HepG2 (cell line): ENCODE measurements around the gene ONECUT1. TPM values are rescaled to one million over a fixed set of nuclear protein-coding genes. Genes with fewer than 3 reads are reported as not detected.
A peak's percentile ranks its signal among the peaks of the same experiment; 100 is the strongest.

ENCODE experiments used
- ATAC-seq: fragments of 200-7000 bp; cut with Tn5 transposase; 3 replicates; pipeline ENCODE4 v1.9.1; 2020; ENCODE audit warnings: mild to moderate bottlenecking, moderate library complexity
- BruUV-seq: library from RNA; stranded (reverse); fragments of 400-500 nt; replicated peaks from 2 replicates; lab custom pipeline; 2021; lab: Mats Ljungman, UMichigan
- CTCF ChIA-PET: fragments of 300-600 bp; formaldehyde crosslinking; extraction: SDS; loops from one replicate; lab custom pipeline; 2021; ENCODE audit warnings: low total read pairs, inconsistent platforms, low intra/inter-chr PET ratio; lab: Yijun Ruan, JAX
- POLR2A ChIA-PET: fragments of 350-600 bp; sonication (Branson Sonifier 250); formaldehyde crosslinking; loops from one replicate; lab custom pipeline; 2020; ENCODE audit warnings: antibody characterized with exemption, inconsistent platforms; lab: Yijun Ruan, JAX
- DNase-seq: peaks from one replicate; pipeline ENCODE4 v3.0.0-alpha.2; 2015; ENCODE audit warnings: low spot score
- FAIRE-seq: peaks from 3 replicates; lab custom pipeline; 2011; peaks lifted over from hg19 to GRCh38; lab: Jason Lieb, UNC
- H2AFZ ChIP-seq: one replicate; pipeline ENCODE4 v1.6.1; 2011; ENCODE audit warnings: low read length, inconsistent platforms
- H3K27ac ChIP-seq: fragments of 300-600 bp; 3 replicates; pipeline ENCODE4 v1.8.0; 2011; ENCODE audit warnings: mixed run types, mild to moderate bottlenecking, mixed read lengths, low read length, inconsistent platforms; ENCODE audit not compliant: insufficient read depth; ENCODE audit errors: extremely low read length
- H3K27me3 ChIP-seq, 2 experiments: fragments of 200-600 bp in 1 of 2; 2 replicates in 1 of 2; 3 replicates in 1 of 2; pipeline versions ENCODE4 v1.6.0 to v1.8.0; 2011; ENCODE audit warnings: low read length in 2 of 2, mild to moderate bottlenecking in 2 of 2, moderate library complexity in 2 of 2, inconsistent platforms in 1 of 2; ENCODE audit not compliant: insufficient read depth in 2 of 2, control insufficient read depth in 1 of 2
- H3K36me3 ChIP-seq, 2 experiments: fragments of 200-600 bp in 1 of 2; replicated peaks in 1 of 2; 2 replicates in 1 of 2; 3 replicates in 1 of 2; pipeline versions ENCODE4 v1.5.1 to v1.8.0; 2011; ENCODE audit warnings: low read length in 2 of 2, inconsistent platforms in 1 of 2; ENCODE audit not compliant: insufficient read depth in 2 of 2, control insufficient read depth in 1 of 2
- H3K4me1 ChIP-seq: 2 replicates; pipeline ENCODE4 v1.5.1; 2012; ENCODE audit warnings: low read length, inconsistent platforms; ENCODE audit not compliant: insufficient read depth
- H3K4me2 ChIP-seq: 2 replicates; pipeline ENCODE4 v1.6.0; 2011; ENCODE audit warnings: low read depth, low read length, inconsistent platforms
- H3K4me3 ChIP-seq, 3 experiments: fragments of 200-600 bp in 1 of 3; sonication (generic), shearing (Covaris generic) in 1 of 3; replicated peaks in 1 of 3; 2 replicates each; pipeline ENCODE4 v1.5.1; 2011 to 2016; ENCODE audit warnings: low read length in 3 of 3, inconsistent platforms in 2 of 3, low read depth in 2 of 3, mild to moderate bottlenecking in 2 of 3, control low read depth in 1 of 3, mixed read lengths in 1 of 3; ENCODE audit not compliant: insufficient read depth in 1 of 3
- H3K79me2 ChIP-seq: one replicate; pipeline ENCODE4 v1.6.1; 2011; ENCODE audit warnings: low read length, inconsistent platforms; ENCODE audit not compliant: insufficient read depth
- H3K9ac ChIP-seq: 2 replicates; pipeline ENCODE4 v1.6.0; 2011; ENCODE audit warnings: mild to moderate bottlenecking, low read depth, low read length, inconsistent platforms; ENCODE audit not compliant: insufficient read depth
- H3K9me3 ChIP-seq: 2 replicates; pipeline ENCODE4 v1.5.1; 2012; ENCODE audit warnings: mild to moderate bottlenecking, low read length
- H4K20me1 ChIP-seq: 2 replicates; pipeline ENCODE4 v1.6.0; 2011; ENCODE audit warnings: inconsistent platforms, mild to moderate bottlenecking, low read length, moderate library complexity; ENCODE audit not compliant: insufficient read depth
- BRD4 ChIP-seq: sonication (generic); formaldehyde crosslinking; IDR thresholded peaks from 2 replicates; pipeline ENCODE4 v1.4.0; 2020; ENCODE audit warnings: missing genetic modification reagents
- FOXK1 ChIP-seq: sonication (generic); formaldehyde crosslinking; IDR thresholded peaks from 2 replicates; pipeline ENCODE4 v1.4.0; 2020; ENCODE audit warnings: low read depth, missing genetic modification reagents, borderline replicate concordance
- GABPB1 ChIP-seq: IDR thresholded peaks from 2 replicates; pipeline ENCODE4 v1.6.1; 2016; ENCODE audit warnings: mild to moderate bottlenecking, missing genetic modification reagents, moderate library complexity, missing compliant biosample characterization
- RFXANK ChIP-seq: IDR thresholded peaks from 2 replicates; pipeline ENCODE4 v1.6.1; 2016
- ZBED4 ChIP-seq: sonication (generic); formaldehyde crosslinking; IDR thresholded peaks from 2 replicates; pipeline ENCODE4 v1.4.0; 2020; ENCODE audit warnings: missing genetic modification reagents, borderline replicate concordance
- ZNF460 ChIP-seq: sonication (generic); formaldehyde crosslinking; IDR thresholded peaks from 2 replicates; pipeline ENCODE4 v1.5.1; 2020; ENCODE audit warnings: missing genetic modification reagents, mild to moderate bottlenecking, borderline replicate concordance
- ZNF75D ChIP-seq: sonication (generic); formaldehyde crosslinking; IDR thresholded peaks from 2 replicates; pipeline ENCODE4 v1.8.1; 2023; ENCODE audit warnings: missing genetic modification reagents, mild to moderate bottlenecking, borderline replicate concordance
- ZSCAN29 ChIP-seq: sonication (generic); formaldehyde crosslinking; conservative IDR thresholded peaks from 2 replicates; pipeline ENCODE4 v1.4.0; 2020; ENCODE audit warnings: mild to moderate bottlenecking, missing genetic modification reagents
- WGBS: methylation state at CpG from one replicate; pipeline ENCODE4 v1.1.6; 2017; ENCODE audit warnings: low lambda C conversion rate; 5-methylcytosine and 5-hydroxymethylcytosine counted together
- in situ Hi-C: cut with HindIII; loops from 2 replicates; pipeline ENCODE4 v1.10.0; 2017; ENCODE audit warnings: low pct_unique_long_range_greater_than_20kb; ENCODE audit not compliant: extremely low pct_ligation_motif_present
- intact Hi-C: fragments of 100-400 bp; cut with micrococcal nuclease; formaldehyde crosslinking; loops from one replicate; pipeline ENCODE4 v1.10.0; 2022; ENCODE audit not compliant: unreplicated experiment
- polyA plus RNA-seq, 8 experiments: library from polyadenylated mRNA; depleted of rRNA in 3 of 8; stranded (reverse) in 7 of 8; unstranded in 1 of 8; fragments of >200 nt; fragmentation: Illumina TruSeq in 4 of 8; extraction: Trizol in 4 of 8; gene quantifications; 2 replicates each; pipeline versions ENCODE4 v1.2.1 to v1.2.3, GENCODE V29; 2011 to 2016; ENCODE audit warnings: low read depth in 4 of 8, missing spikeins in 1 of 8, mixed read lengths in 1 of 8; ENCODE audit not compliant: insufficient read depth in 1 of 8
- total RNA-seq, 5 experiments: library from RNA; depleted of rRNA; stranded (reverse); fragments of >200 nt; fragmentation: Illumina TruSeq; extraction: Trizol; gene quantifications; 2 replicates each; pipeline ENCODE4 v1.2.3, GENCODE V29; 2016; ENCODE audit warnings: low read depth in 1 of 5

The ONECUT1 gene
- total and polyA plus RNA-seq, 2 of the 13 experiments (the other 11 are each of a cell fraction or from before 2014, with no cell fraction given) = 3.5 to 9.1 TPM

- Histone ChIP-seq H3K9ac (no peak overlapping the region), H3K27ac (no peak overlapping the region), H3K4me1 (peaks cover 13% of the 10 kb centered on the region), H3K27me3 (no peaks in the 10 kb centered on the region), H2AFZ (no peak overlapping the region), H3K4me3 (no peak overlapping the region), H4K20me1 (no peaks in the 10 kb centered on the region)
- FAIRE-seq = no peak
- POLR2A ChIA-PET = no interaction called here
- intact Hi-C loops (no loop called here), in situ Hi-C loops (no loop called here)
- no peak for DNase-seq
- 29% methylated on average over 5 of the region's 5 CpGs for WGBS
- TF ChIP-seq FOXK1 (CRISPR knock-in tag) = no peak
- TF ChIP-seq ZNF75D = no peak
- TF ChIP-seq ZBED4 = no peak
- TF ChIP-seq, all 625 proteins: peak for 0
- H3K9me3 ChIP-seq = no peaks in the 10 kb centered on the region
- BruUV-seq = no TSS peak
- H3K79me2 ChIP-seq = no peaks in the 10 kb centered on the region
- no peak overlapping the region for H3K4me2 ChIP-seq
- CTCF ChIA-PET = no interaction called here
- H3K36me3 ChIP-seq = no peaks in the 10 kb centered on the region
- no peak for ATAC-seq
Measured at GRCh38 chr15:52715411-52715810, 74.7 kb downstream of the ONECUT1 start.

GRCh38 chr15:52714968-52715367 is 75.2 kb downstream of the ONECUT1 start:
- ATAC-seq = peak; percentile 70; the same call in 2 of the 3 replicates
- Histone ChIP-seq H3K9ac (no peak overlapping the region), H3K4me3 (no peak overlapping the region), H3K4me1 (peaks cover 17% of the 10 kb centered on the region), H3K9me3 (no peaks in the 10 kb centered on the region), H2AFZ (no peak overlapping the region)
- no peak for DNase-seq
- POLR2A ChIA-PET = no interaction called here
- WGBS = 9% methylated on average over 3 of the region's 3 CpGs
- TF ChIP-seq ZSCAN29 (0 out of 2 replicates have a peak, but pooled peaks have one; percentile 34), RFXANK (CRISPR knock-in tag) (no peak), BRD4 (CRISPR knock-in tag) (no peak), GABPB1 (CRISPR knock-in tag) (no peak), ZNF460 (CRISPR knock-in tag) (no peak)
- TF ChIP-seq, all 625 proteins: peak for 1
- Histone ChIP-seq H3K27me3 (no peaks in the 10 kb centered on the region), H3K4me2 (no peak overlapping the region), H3K27ac (no peak overlapping the region), H3K79me2 (no peaks in the 10 kb centered on the region), H4K20me1 (no peaks in the 10 kb centered on the region), H3K36me3 (no peaks in the 10 kb centered on the region)
- FAIRE-seq = no peak
- no TSS peak for BruUV-seq
- CTCF ChIA-PET = no interaction called here
- in situ Hi-C loops = no loop called here
- intact Hi-C loops = no loop called here
